Neural progenitor cell (in vitro differentiated cells): ENCODE data around the gene NEK1.
"Not testable (repeated sequence)": the region's sequence is repeated elsewhere in the genome, so short reads cannot be mapped to it uniquely, and the experiment has no call there.

Experiments used
- EZH2 ChIP-seq: fragments of 200-600 bp; sonication (generic); IDR thresholded peaks from 2 replicates; pipeline ENCODE4 v1.6.1; 2017; ENCODE audit warnings: antibody characterized with exemption, mild to moderate bottlenecking, moderate library complexity
- EZH2phosphoT487 ChIP-seq: fragments of 200-600 bp; sonication (generic); IDR thresholded peaks from 2 replicates; pipeline ENCODE4 v1.6.1; 2017; ENCODE audit warnings: antibody characterized with exemption
- TF ChIP-seq, protein P1 (sequence below): fragments of 200-600 bp; sonication (generic); IDR thresholded peaks from 2 replicates; pipeline ENCODE4 v1.5.1; 2017; ENCODE audit warnings: antibody characterized with exemption, mild to moderate bottlenecking

GRCh38 chr4:169452644-169453043 lies 159.7 kb downstream of the NEK1 start:
- TF ChIP-seq, protein P1, sequence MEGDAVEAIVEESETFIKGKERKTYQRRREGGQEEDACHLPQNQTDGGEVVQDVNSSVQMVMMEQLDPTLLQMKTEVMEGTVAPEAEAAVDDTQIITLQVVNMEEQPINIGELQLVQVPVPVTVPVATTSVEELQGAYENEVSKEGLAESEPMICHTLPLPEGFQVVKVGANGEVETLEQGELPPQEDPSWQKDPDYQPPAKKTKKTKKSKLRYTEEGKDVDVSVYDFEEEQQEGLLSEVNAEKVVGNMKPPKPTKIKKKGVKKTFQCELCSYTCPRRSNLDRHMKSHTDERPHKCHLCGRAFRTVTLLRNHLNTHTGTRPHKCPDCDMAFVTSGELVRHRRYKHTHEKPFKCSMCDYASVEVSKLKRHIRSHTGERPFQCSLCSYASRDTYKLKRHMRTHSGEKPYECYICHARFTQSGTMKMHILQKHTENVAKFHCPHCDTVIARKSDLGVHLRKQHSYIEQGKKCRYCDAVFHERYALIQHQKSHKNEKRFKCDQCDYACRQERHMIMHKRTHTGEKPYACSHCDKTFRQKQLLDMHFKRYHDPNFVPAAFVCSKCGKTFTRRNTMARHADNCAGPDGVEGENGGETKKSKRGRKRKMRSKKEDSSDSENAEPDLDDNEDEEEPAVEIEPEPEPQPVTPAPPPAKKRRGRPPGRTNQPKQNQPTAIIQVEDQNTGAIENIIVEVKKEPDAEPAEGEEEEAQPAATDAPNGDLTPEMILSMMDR, result not testable (repeated sequence)
- not testable (repeated sequence) for TF ChIP-seq EZH2, EZH2phosphoT487
